ENCODE measurements around the gene CHST2. TPM values are rescaled to one million over a fixed set of nuclear protein-coding genes. Genes with fewer than 3 reads are reported as not detected.

Gene CHST2
- total and polyA plus RNA-seq, 4 donors: 4.1 to 53.3 (median 18.4) TPM

DNA sequence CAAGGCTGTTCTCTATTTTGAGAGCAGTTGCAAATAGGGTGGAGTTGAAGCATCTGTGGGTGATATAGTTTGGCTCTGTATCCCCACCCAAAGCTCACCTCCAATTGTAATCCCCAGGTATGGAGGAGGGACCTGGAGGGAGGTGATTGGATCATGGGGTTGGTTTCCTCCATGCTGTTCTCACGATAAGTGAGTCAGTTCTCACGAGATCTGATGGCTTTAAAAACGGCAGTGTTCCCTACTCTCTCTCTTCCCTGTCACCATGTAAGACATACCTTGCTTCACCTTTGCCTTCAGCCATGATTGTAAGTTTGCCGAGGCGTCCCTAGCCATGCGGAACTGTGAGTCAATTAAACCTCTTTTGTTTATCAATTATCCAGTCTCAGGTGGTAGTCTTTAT is 21.0 kb downstream of the CHST2 start:
- Histone ChIP-seq H3K4me1 (ENCODE audit: control insufficient read depth in 5 of 5, insufficient read depth in 5 of 5, low read length in 5 of 5) (peaks cover 0 to 44% (median 9%) of the 10 kb centered on the region in 5 donors), H3K27ac (ENCODE audit: low read depth in 1 of 2, low read length in 1 of 2) (no peak overlapping the region), H3K36me3 (ENCODE audit: control insufficient read depth in 4 of 4, insufficient read depth in 4 of 4, low read length in 4 of 4) (no peaks in the 10 kb centered on the region), H3K9me3 (ENCODE audit: control insufficient read depth in 4 of 4, insufficient read depth in 3 of 4, low read length in 3 of 4) (peaks cover 0 to 4% (median 0%) of the 10 kb centered on the region in 4 donors), H3K27me3 (ENCODE audit: control insufficient read depth in 3 of 3, insufficient read depth in 3 of 3, low read length in 2 of 3) (no peaks in the 10 kb centered on the region), H3K9ac (ENCODE audit: insufficient read depth in 1 of 2, low read length in 2 of 2) (no peak overlapping the region), H3K4me3 (no peak overlapping the region)
- ATAC-seq (ENCODE audit: insufficient read depth, low FRiP score) (no peak), DNase-seq (no peak)
- WGBS, 2 donors: 95 to 97% methylated on average over 6 of the region's 6 CpGs
- TF ChIP-seq, protein P1, sequence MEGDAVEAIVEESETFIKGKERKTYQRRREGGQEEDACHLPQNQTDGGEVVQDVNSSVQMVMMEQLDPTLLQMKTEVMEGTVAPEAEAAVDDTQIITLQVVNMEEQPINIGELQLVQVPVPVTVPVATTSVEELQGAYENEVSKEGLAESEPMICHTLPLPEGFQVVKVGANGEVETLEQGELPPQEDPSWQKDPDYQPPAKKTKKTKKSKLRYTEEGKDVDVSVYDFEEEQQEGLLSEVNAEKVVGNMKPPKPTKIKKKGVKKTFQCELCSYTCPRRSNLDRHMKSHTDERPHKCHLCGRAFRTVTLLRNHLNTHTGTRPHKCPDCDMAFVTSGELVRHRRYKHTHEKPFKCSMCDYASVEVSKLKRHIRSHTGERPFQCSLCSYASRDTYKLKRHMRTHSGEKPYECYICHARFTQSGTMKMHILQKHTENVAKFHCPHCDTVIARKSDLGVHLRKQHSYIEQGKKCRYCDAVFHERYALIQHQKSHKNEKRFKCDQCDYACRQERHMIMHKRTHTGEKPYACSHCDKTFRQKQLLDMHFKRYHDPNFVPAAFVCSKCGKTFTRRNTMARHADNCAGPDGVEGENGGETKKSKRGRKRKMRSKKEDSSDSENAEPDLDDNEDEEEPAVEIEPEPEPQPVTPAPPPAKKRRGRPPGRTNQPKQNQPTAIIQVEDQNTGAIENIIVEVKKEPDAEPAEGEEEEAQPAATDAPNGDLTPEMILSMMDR (IDR thresholded peaks at IDR 0.05; ENCODE audit: control extremely low read depth, extremely low read depth): no peak

DNA sequence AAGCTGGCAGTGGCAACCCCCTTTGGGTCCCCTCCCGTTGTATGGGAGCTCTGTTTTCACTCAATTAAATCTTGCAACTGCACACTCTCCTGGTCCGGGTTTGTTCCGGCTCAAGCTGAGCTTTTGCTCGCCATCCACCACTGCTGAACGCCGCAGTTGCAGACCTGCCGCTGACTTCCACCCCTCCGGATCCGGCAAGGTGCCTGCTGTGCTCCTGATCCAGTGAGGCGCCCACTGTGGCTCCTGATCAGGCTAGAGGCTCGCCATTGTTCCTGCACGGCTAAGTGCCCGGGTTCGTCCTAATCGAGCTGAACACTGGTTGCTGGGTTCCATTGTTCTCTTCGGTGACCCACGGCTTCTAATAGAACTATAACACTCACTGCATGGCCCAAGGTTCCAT is 22.8 kb downstream of the CHST2 start:
- no peak overlapping the region for H3K4me3 ChIP-seq
- DNase-seq (no peak), ATAC-seq (ENCODE audit: insufficient read depth, low FRiP score) (no peak)
- no peaks in the 10 kb centered on the region for H3K27me3 ChIP-seq (ENCODE audit: control insufficient read depth in 3 of 3, insufficient read depth in 3 of 3, low read length in 2 of 3)
- TF ChIP-seq, protein P1 (IDR thresholded peaks at IDR 0.05; ENCODE audit: control extremely low read depth, extremely low read depth): no peak
- peaks cover 0 to 58% (median 15%) of the 10 kb centered on the region in 5 donors for H3K4me1 ChIP-seq (ENCODE audit: control insufficient read depth in 5 of 5, insufficient read depth in 5 of 5, low read length in 5 of 5)
- H3K9ac ChIP-seq (ENCODE audit: insufficient read depth in 1 of 2, low read length in 2 of 2): no peak overlapping the region
- WGBS, 2 donors: 94 to 95% methylated on average over 17 of the region's 17 CpGs
- no peaks in the 10 kb centered on the region for H3K36me3 ChIP-seq (ENCODE audit: control insufficient read depth in 4 of 4, insufficient read depth in 4 of 4, low read length in 4 of 4)
- H3K27ac ChIP-seq (ENCODE audit: low read depth in 1 of 2, low read length in 1 of 2): no peak overlapping the region
- peaks cover 0 to 4% (median 0%) of the 10 kb centered on the region in 4 donors for H3K9me3 ChIP-seq (ENCODE audit: control insufficient read depth in 4 of 4, insufficient read depth in 3 of 4, low read length in 3 of 4)

DNA sequence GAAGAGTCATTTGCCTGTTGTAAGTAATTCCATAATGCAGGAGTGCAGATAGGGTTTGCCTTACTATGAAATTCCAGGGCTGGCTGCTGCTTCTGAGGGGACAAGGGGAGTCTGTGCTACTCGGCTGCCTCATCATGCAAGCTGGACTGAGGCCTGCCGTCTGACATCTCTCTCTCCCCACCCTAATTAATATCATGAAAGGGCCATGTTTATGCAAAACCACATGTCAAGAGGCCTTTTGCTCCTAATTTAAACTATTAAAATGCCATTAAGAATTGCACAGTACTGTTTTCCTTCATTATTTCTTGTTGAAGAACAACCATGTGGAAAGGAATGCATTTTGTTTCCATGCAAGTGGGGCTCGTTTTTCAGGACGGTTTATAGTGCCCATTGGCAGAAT is 26.3 kb downstream of the CHST2 start:
- Histone ChIP-seq H3K27me3 (ENCODE audit: control insufficient read depth in 3 of 3, insufficient read depth in 3 of 3, low read length in 2 of 3) (no peaks in the 10 kb centered on the region), H3K4me1 (ENCODE audit: control insufficient read depth in 5 of 5, insufficient read depth in 5 of 5, low read length in 5 of 5) (peaks cover 0 to 55% (median 6%) of the 10 kb centered on the region in 5 donors), H3K9me3 (ENCODE audit: control insufficient read depth in 4 of 4, insufficient read depth in 3 of 4, low read length in 3 of 4) (peaks cover 0 to 2% (median 0%) of the 10 kb centered on the region in 4 donors), H3K36me3 (ENCODE audit: control insufficient read depth in 4 of 4, insufficient read depth in 4 of 4, low read length in 4 of 4) (no peaks in the 10 kb centered on the region), H3K4me3 (no peak overlapping the region), H3K27ac (ENCODE audit: low read depth in 1 of 2, low read length in 1 of 2) (no peak overlapping the region), H3K9ac (ENCODE audit: insufficient read depth in 1 of 2, low read length in 2 of 2) (peak overlapping the region in 1 of 2 donors; percentile 52)
- TF ChIP-seq, protein P1 (IDR thresholded peaks at IDR 0.05; ENCODE audit: control extremely low read depth, extremely low read depth): no peak
- no peak for ATAC-seq (ENCODE audit: insufficient read depth, low FRiP score)
- 83 to 94% methylated on average over 4 of the region's 4 CpGs for WGBS, 2 donors
- peak; percentile 84 to 96 (median 95) for DNase-seq
